T-helper 2 cell (primary cell): ENCODE measurements around the gene MRPL22.
A peak's percentile ranks its signal among the peaks of the same experiment; 100 is the strongest.
"Not testable (repeated sequence)": the region's sequence is repeated elsewhere in the genome, so short reads cannot be mapped to it uniquely, and the experiment has no call there.

Experiments used
- DNase-seq, 5 experiments: peaks; one replicate each; pipeline versions ENCODE4 v3.0.0 to v3.0.0-alpha.2; 2012 to 2022
- total RNA-seq, 2 donors: gene quantifications; one replicate each; lab custom pipeline; 2026; lab: John Stamatoyannopoulos, UW

The MRPL22 gene
- 10.8 to 11.8 reads per million in 2 donors for total RNA-seq

- DNase-seq: peak; percentile 80 to 95 (median 91)
Observed at GRCh38 chr5:154940772-154941620, at the start of gene MRPL22. Gene MRPL22 (plus strand): TSS chr5:154941073. CDS start chr5:154941111, 38 bp downstream.

- no peak for DNase-seq
Observed at GRCh38 chr5:154892369-154892771, 48.5 kb upstream of the MRPL22 start.

GRCh38 chr5:154893381-154893780, 47.5 kb upstream of the MRPL22 start:
- no peak for DNase-seq

- DNase-seq: no peak
Observed at GRCh38 chr5:154895606-154896561, 45.0 kb upstream of the MRPL22 start.

- DNase-seq: no peak
Observed at GRCh38 chr5:154896562-154897165, 44.2 kb upstream of the MRPL22 start.

- DNase-seq: no peak
Observed at GRCh38 chr5:154898210-154898609, 42.7 kb upstream of the MRPL22 start.

GRCh38 chr5:154899151-154899816, 41.6 kb upstream of the MRPL22 start:
- DNase-seq: no peak

GRCh38 chr5:154900066-154900465, 40.8 kb upstream of the MRPL22 start:
- DNase-seq: no peak

GRCh38 chr5:154901276-154901675, 39.6 kb upstream of the MRPL22 start:
- DNase-seq: no peak

- DNase-seq: no peak
Observed at GRCh38 chr5:154901913-154902312, 39.0 kb upstream of the MRPL22 start.

- DNase-seq: not testable (repeated sequence)
Observed at GRCh38 chr5:154905601-154906000, 35.3 kb upstream of the MRPL22 start.

GRCh38 chr5:154916874-154917273, 24.0 kb upstream of the MRPL22 start:
- no peak for DNase-seq

GRCh38 chr5:154917757-154918156, 23.1 kb upstream of the MRPL22 start:
- DNase-seq: no peak

- DNase-seq: no peak
Observed at GRCh38 chr5:154923441-154924430, 17.1 kb upstream of the MRPL22 start.

GRCh38 chr5:154933537-154933936, 7.3 kb upstream of the MRPL22 start:
- DNase-seq: no peak

GRCh38 chr5:154934881-154935280, 6.0 kb upstream of the MRPL22 start:
- no peak for DNase-seq

GRCh38 chr5:154937186-154937717, 3.6 kb upstream of the MRPL22 start:
- no peak for DNase-seq

- peak; percentile 63 to 91 (median 75) for DNase-seq
Observed at GRCh38 chr5:154937718-154938466, 3.0 kb upstream of the MRPL22 start, which contains the start of gene GEMIN5. Gene GEMIN5 (minus strand): TSS chr5:154938211. CDS start chr5:154938133, 78 bp downstream.

- not testable (repeated sequence) for DNase-seq
Observed at GRCh38 chr5:154939387-154939786, 1.5 kb upstream of the MRPL22 start.

GRCh38 chr5:154940375-154940771, 500 bp upstream of the MRPL22 start:
- no peak for DNase-seq
